WERI-Rb-1 (cell line): ENCODE measurements around the gene MRAP2.

ENCODE experiments used
- DNase-seq: peaks from one replicate; pipeline ENCODE4 v3.0.0-alpha.2; 2020
- H3K27ac ChIP-seq: fragments of 250-450 bp; sonication (Bioruptor Pico); 2 replicates; pipeline ENCODE4 v1.5.1; 2020; ENCODE audit warnings: mild to moderate bottlenecking, moderate library complexity
- H3K27me3 ChIP-seq: fragments of 250-450 bp; sonication (Bioruptor Pico); 2 replicates; pipeline ENCODE4 v1.5.1; 2021; ENCODE audit warnings: mild to moderate bottlenecking, low read depth, moderate library complexity; ENCODE audit not compliant: insufficient read depth, severe bottlenecking
- H3K36me3 ChIP-seq: fragments of 250-450 bp; sonication (Bioruptor Pico); 2 replicates; pipeline ENCODE4 v1.5.1; 2020; ENCODE audit warnings: mild to moderate bottlenecking, moderate library complexity
- H3K4me3 ChIP-seq: 2 replicates; pipeline ENCODE4 v1.5.1; 2011; ENCODE audit warnings: low read depth, mild to moderate bottlenecking, control low read depth, low read length
- H3K9me3 ChIP-seq: fragments of 250-450 bp; sonication (Bioruptor Pico); 2 replicates; pipeline ENCODE4 v1.5.1; 2021; ENCODE audit warnings: mild to moderate bottlenecking, moderate library complexity; ENCODE audit not compliant: severe bottlenecking
- CTCF ChIP-seq: IDR thresholded peaks from 2 replicates; pipeline ENCODE4 v1.5.1; 2011; ENCODE audit warnings: low read depth, mild to moderate bottlenecking, control low read depth, inconsistent platforms, low read length

MRAP2 gene

GRCh38 chr6:84072442-84072997 lies 38.9 kb downstream of the MRAP2 start:
- H3K27me3 ChIP-seq: no peaks in the 10 kb centered on the region
- no peak for TF ChIP-seq CTCF
- DNase-seq: no peak
- H3K9me3 ChIP-seq: peaks cover 3% of the 10 kb centered on the region
- no peaks in the 10 kb centered on the region for H3K36me3 ChIP-seq
- H3K27ac ChIP-seq: no peak overlapping the region
- H3K4me3 ChIP-seq: no peak overlapping the region

- peak overlapping the region; percentile 4; the same call in 1 of the 2 replicates for H3K27ac ChIP-seq
- peak; percentile 46 for DNase-seq
- no peak overlapping the region for H3K4me3 ChIP-seq
- TF ChIP-seq CTCF: no peak
- peaks cover 3% of the 10 kb centered on the region for H3K9me3 ChIP-seq
- no peaks in the 10 kb centered on the region for H3K27me3 ChIP-seq
- H3K36me3 ChIP-seq: no peaks in the 10 kb centered on the region
These were observed 41.6 kb downstream of the MRAP2 start for GRCh38 chr6:84074988-84075781.

- Histone ChIP-seq H3K27ac (no peak overlapping the region), H3K36me3 (no peaks in the 10 kb centered on the region), H3K9me3 (no peaks in the 10 kb centered on the region), H3K27me3 (no peaks in the 10 kb centered on the region), H3K4me3 (no peak overlapping the region)
- no peak for DNase-seq
- no peak for TF ChIP-seq CTCF
These were observed 44.1 kb downstream of the MRAP2 start for GRCh38 chr6:84077645-84078044.

GRCh38 chr6:84078335-84078734 lies 44.8 kb downstream of the MRAP2 start:
- no peak for TF ChIP-seq CTCF
- Histone ChIP-seq H3K4me3 (no peak overlapping the region), H3K27me3 (no peaks in the 10 kb centered on the region), H3K27ac (no peak overlapping the region), H3K36me3 (no peaks in the 10 kb centered on the region), H3K9me3 (no peaks in the 10 kb centered on the region)
- no peak for DNase-seq

- Histone ChIP-seq H3K9me3 (no peaks in the 10 kb centered on the region), H3K4me3 (no peak overlapping the region), H3K36me3 (no peaks in the 10 kb centered on the region), H3K27ac (no peak overlapping the region), H3K27me3 (no peaks in the 10 kb centered on the region)
- no peak for DNase-seq
- TF ChIP-seq CTCF: no peak
These were observed 47.6 kb downstream of the MRAP2 start for GRCh38 chr6:84081222-84081621.
